Activated CD4-positive, alpha-beta T cell treated with anti-CD3 and anti-CD28 coated beads, Interleukin-2, amount 50 U/mL, for 1 hour (primary cell): Measurements from ENCODE around the gene PDE7B.

Source experiments
- DNase-seq: peaks from one replicate; pipeline ENCODE4 v3.0.0-alpha.2; 2020

PDE7B gene

GRCh38 chr6:135895231-135895911, 43.9 kb downstream of the PDE7B start:
- no peak for DNase-seq

GRCh38 chr6:135897087-135897486, 45.6 kb downstream of the PDE7B start:
- no peak for DNase-seq

GRCh38 chr6:135901774-135902524, 50.4 kb downstream of the PDE7B start:
- no peak for DNase-seq

- no peak for DNase-seq
Measured at GRCh38 chr6:135902756-135903331, 51.3 kb downstream of the PDE7B start.

- no peak for DNase-seq
Measured at GRCh38 chr6:135904666-135905065, 53.2 kb downstream of the PDE7B start.

GRCh38 chr6:135905604-135906300, 54.3 kb downstream of the PDE7B start:
- DNase-seq, result no peak

GRCh38 chr6:135906542-135906941, 55.0 kb downstream of the PDE7B start:
- no peak for DNase-seq

- DNase-seq, result no peak
Measured at GRCh38 chr6:135906972-135907465, 55.5 kb downstream of the PDE7B start.

- DNase-seq, result peak; percentile 45
Measured at GRCh38 chr6:135909737-135910387, 58.4 kb downstream of the PDE7B start.

GRCh38 chr6:135910790-135911618, 59.5 kb downstream of the PDE7B start:
- DNase-seq, result no peak

- no peak for DNase-seq
Measured at GRCh38 chr6:135913785-135914184, 62.3 kb downstream of the PDE7B start.

GRCh38 chr6:135919026-135919425, 67.5 kb downstream of the PDE7B start:
- no peak for DNase-seq

GRCh38 chr6:135920689-135921088, 69.2 kb downstream of the PDE7B start:
- DNase-seq, result no peak

- no peak for DNase-seq
Measured at GRCh38 chr6:135921188-135921587, 69.7 kb downstream of the PDE7B start.

GRCh38 chr6:135922174-135922573, 70.7 kb downstream of the PDE7B start:
- DNase-seq, result no peak

- DNase-seq, result no peak
Measured at GRCh38 chr6:135922746-135923145, 71.2 kb downstream of the PDE7B start.

- DNase-seq, result no peak
Measured at GRCh38 chr6:135932651-135933050, 81.2 kb downstream of the PDE7B start.

- no peak for DNase-seq
Measured at GRCh38 chr6:135935941-135936601, 84.6 kb downstream of the PDE7B start.

- no peak for DNase-seq
Measured at GRCh38 chr6:135936606-135937005, 85.1 kb downstream of the PDE7B start.

GRCh38 chr6:135937106-135937505, 85.6 kb downstream of the PDE7B start:
- no peak for DNase-seq

- no peak for DNase-seq
Measured at GRCh38 chr6:135938576-135939207, 87.2 kb downstream of the PDE7B start.
